HL-60/S4 treated with phorbol 12-myristate 13-acetate at 8.2 ng/mL for 4 days and 3 days (cell line): ENCODE measurements around the gene GKAP1.
"Not testable (repeated sequence)": the region's sequence is repeated elsewhere in the genome, so short reads cannot be mapped to it uniquely, and the experiment has no call there.

Experiments
- in situ Hi-C: fragments of 300-500 bp; cut with MboI; formaldehyde crosslinking; loops from 2 replicates; pipeline ENCODE4 v1.15.0; 2022; ENCODE audit warnings: low sequenced_read_pairs

Gene GKAP1

GRCh38 chr9:83817356-83818278, at the start of gene GKAP1:
GKAP1 (minus strand) TSS chr9:83817769; CDS start chr9:83806517, 11,252 bp downstream.
- in situ Hi-C loops = not testable (repeated sequence)

DNA sequence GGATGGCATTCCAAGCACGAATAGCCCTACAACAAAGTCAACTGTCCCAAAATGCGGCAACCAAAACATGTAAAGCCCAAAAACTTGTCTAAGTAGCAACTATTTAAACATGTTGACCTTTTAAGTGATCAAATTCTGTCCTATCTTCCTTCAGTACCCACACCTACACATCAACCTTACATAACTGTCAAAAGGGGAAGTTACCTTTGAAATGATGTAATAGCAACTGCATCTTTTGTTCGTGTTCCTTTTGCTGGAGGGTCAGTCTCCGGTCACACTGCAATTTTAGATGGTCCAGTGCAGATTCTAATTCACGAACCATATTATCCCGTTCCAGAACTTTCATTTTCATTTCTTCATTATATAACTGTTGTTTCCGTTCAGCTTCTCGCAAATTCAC, 32.3 kb upstream of the GKAP1 start:
- in situ Hi-C loops = not testable (repeated sequence)

GRCh38 chr9:83837070-83837643, 19.6 kb upstream of the GKAP1 start:
- in situ Hi-C loops = not testable (repeated sequence)

DNA sequence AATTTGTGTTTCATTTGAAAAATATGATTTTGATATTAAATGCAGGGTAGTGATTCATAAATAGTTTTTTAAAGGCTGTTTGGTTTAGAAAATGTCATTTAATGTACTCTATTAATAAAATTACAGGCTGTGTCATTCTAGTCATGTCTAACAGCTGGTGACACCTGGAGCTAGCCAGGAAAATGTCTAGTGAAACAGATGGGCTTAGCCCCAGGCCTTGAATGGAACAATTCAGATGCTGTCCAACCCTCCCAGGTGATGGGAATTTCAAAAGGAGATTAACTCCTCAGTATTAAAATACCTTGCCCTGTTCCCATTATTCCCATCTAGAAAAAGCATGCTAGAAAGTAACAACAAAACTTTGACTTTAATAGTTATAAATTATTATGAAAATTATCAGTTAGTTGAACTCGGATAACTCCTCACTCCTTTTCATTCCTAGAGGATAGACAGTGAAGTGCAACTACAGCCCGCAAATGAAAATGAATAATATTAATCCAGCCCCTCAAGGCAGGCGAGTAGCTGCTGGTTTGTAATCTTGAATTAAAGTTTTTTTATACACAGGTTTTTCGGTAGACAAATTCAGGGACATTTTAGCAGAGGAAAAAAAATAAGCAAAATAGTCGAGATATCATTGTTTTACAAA, 13.0 kb upstream of the GKAP1 start:
- in situ Hi-C loops = not testable (repeated sequence)

DNA sequence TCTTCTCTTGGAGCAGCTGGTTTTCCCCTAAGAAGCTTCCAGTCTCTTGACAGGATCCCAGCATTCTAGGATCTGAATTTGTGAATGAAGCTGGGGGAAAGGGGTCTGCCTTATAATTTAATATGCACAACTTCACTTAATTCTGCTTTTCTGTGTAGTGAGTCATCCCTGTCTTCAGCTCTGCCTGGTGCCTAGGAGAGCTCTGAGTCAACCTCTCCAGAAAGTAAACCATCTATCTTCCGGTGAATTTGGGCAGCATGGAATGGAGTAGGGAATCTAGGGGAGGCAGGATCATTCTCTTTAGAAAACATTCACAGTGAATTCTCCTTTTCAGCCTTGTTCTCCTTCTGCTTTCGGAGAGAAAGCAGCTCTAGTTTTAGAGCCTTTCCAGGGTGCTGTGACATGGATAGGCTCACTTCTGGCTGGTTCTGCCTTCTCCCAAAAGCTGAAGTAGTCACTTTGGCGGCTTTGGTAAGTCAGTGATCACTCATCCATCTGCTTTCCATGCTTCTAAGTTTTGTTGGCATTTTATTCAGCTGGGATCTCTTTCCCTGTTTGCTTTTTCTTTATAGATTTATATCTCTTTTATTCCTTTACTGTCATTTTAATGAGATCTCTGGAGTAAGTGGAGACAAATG, 7.5 kb upstream of the GKAP1 start:
- in situ Hi-C loops = not testable (repeated sequence)

GRCh38 chr9:83817011-83817355, 586 bp downstream of the GKAP1 start:
- in situ Hi-C loops = not testable (repeated sequence)

- in situ Hi-C loops = not testable (repeated sequence)
Observed at GRCh38 chr9:83815120-83815519, 2.4 kb downstream of the GKAP1 start.

DNA sequence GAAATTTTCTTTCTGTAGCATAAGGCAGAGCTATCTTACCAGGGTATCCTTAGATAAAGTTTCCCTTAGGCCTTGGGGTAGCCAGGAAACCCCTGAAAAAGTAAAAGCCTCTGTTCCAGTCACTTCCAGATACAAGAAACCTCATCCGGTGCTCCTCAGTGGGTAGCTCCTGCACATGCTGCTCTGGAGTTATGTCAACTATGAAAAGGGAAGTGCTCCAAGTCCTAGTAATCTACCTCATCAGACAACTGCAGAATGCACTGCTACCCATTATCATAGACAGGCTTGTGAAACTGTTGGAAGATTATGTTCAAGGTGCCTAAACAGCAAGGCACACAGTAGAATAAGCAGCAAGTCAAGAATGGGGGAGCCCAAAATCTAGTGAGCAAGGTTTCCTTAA, 8.4 kb downstream of the GKAP1 start:
- in situ Hi-C loops = not testable (repeated sequence)

- in situ Hi-C loops = not testable (repeated sequence)
Observed at GRCh38 chr9:83804454-83804853, 13.1 kb downstream of the GKAP1 start.

DNA sequence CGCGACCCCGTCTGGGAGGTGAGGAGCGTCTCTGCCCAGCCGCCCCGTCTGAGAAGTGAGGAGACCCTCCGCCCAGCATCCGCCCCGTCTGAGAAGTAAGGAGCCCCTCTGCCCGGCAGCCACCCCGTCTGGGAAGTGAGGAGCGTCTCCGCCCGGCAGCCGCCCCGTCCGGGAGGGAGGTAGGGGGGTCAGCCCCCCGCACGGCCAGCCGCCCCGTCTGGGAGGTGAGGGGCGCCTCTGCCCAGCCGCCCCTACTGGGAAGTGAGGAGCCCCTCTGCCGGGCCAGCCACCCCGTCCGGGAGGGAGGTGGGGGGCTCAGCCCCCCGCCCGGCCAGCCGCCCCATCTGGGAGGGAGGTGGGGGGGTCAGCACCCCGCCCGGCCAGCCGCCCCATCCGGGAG, 13.6 kb downstream of the GKAP1 start:
- in situ Hi-C loops = not testable (repeated sequence)

DNA sequence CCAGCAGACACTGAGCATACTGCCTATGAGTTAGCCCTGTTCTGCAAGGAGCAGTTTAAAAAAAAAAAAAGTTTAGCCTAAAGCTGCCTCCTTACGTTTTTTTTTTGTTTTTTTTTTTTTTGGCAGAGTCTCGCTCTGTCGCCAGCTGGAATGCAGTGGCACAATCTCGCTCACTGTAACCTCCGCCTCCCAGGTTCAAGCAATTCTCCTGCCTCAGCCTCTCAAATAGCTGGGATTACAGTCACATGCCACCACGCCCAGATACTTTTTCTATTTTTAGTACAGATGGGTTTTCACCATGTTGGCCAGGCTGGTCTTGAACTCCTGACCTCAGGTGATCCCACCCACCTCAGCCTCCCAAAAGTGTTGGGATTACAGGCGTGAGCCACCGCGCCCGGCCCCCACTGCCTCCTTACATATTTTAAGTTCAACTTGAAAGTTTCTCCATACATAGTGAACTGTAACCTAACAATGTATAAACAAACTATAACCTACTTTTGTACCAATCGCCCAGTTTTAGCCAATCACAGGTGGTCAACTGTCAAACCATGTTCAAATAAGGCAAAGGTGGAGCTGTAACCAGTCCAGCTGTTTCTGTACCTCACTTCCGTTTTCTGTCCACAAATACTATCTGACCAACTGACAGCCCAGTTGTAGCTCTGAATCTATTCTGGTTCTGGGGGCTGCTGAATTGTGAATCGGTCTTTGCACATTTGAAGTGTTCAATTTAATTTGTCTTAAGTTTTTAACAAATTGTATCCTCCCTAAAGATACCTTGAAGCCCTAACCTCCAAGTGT, 17.1 kb downstream of the GKAP1 start:
- in situ Hi-C loops = no loop called here

DNA sequence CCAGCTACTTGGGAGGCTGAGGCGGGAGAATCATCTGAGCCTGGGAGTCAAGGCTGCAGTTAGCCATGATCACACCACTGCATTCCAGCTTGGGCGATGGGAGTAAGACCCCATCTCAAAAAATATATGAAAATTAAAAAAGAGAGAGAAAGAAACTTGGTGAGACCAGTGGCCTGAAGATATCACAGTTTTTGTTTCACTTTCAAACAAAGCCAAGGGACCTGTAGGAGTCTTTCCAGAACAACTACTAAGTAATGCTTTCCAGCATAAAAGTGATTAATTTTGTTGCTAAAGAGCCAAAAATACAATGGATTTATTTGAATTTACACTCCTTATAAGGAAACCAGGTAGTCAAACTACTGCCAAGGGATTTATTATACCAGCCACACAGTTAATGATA, 23.5 kb downstream of the GKAP1 start:
- in situ Hi-C loops = no loop called here

DNA sequence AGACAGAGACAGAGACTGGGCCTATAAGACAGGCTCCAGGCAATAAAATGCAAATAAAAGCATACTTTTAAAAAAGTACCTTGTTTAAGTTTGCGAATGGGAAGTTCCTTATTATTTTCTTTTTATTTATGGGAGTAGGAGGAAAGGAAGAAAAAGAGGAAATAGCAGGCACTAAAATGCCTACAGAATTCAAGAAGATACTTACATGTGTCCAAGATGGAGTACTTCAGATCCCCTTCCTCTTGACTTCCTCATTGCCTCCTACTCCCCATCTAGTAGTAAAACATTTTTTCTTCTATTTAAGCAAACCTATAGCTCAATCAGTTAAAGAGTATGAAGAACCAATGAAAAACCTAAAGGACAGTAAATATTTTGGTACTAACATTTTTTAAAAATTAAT, 24.8 kb downstream of the GKAP1 start:
- in situ Hi-C loops = no loop called here

- in situ Hi-C loops = no loop called here
Observed at GRCh38 chr9:83778164-83778563, 39.4 kb downstream of the GKAP1 start.

DNA sequence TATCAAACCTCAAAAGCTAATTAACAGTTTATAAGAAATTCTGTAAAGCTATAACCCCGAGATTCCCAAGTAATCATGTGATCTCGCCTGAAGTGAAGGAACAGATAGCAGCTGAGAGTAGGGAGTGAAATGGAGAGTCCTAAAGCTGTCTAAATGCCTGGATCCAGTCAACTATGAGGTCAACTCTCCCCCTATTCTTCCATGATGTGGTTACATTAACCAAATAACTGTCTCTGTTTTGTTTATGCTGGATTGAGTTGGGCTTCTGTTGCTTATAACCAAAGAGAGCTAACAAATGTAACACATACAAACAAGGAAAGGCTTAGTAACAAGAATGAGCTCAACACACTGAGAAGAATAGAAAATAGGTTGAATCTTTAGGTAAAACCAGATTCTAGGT, 41.6 kb downstream of the GKAP1 start:
- in situ Hi-C loops = no loop called here

DNA sequence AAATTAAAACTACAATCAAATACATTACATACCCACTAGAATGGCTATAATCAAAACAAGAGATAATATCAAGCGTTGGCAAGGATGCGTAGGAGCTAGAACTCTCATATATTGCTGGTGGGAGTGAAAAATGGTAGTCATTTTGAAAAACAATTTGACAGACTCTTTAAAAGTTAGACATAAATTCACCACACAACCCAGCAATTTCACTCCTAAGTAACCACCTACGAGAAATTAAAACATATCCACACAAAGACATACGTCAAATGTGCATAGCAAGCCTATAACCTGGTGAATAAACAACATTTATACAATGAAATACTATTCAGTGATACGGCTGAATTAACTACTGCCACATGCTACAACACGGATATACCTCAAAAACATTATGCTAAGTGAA, 44.7 kb downstream of the GKAP1 start:
- in situ Hi-C loops = no loop called here

DNA sequence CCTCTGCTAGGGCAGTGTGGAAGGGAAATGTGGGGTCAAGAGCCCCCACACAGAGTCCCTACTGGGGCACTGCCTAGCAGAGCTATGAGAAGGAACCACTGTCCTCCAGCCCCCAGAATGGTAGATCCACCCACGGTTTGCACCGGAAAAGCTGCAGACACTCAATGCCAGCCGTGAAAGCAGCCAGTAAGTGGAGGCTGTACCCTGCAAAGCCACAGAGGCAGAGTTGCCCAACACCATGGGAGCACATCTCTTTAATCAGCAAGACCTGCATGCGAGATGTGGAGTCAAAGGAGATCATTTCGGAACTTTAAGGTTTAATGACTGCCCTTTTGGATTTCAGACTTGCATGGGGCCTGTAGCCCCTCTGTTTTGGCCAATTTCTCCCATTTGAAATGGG, 52.2 kb downstream of the GKAP1 start:
- in situ Hi-C loops = no loop called here

DNA sequence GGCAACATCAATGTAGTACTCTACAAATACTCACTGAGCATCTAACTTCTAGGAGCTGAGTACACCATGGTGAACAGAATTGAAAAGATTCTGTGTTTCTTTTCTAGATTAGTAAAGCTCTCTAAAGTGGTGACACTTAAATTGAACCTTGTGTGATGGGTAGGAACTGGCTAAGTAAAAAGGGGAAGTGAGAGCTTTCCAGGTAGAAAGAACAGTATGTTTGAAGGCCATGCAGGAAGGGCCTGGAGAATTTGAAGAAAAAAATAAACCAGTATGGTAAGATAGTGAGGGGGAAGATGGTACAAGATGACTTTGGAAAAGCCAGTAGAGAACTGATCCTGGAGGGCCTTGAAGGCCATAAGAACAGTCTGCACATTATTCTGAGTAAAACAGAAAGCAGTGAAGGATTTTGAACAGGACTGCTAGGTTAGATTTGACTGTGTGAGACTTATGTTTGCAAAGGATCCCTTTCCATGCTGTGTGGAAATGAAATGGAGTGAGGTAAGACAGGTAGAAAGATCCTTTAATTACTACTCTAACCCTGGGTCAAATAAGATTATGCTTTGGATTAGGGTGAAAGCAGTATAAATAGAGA, 63.1 kb downstream of the GKAP1 start:
- in situ Hi-C loops = no loop called here

GRCh38 chr9:83749706-83750105, 67.9 kb downstream of the GKAP1 start:
- in situ Hi-C loops = no loop called here

GRCh38 chr9:83744206-83744605, 73.4 kb downstream of the GKAP1 start:
- in situ Hi-C loops = no loop called here
